Thoracic aorta (tissue), 2 donors: ENCODE data around the gene CELF4. TPM values are rescaled to one million over a fixed set of nuclear protein-coding genes. Genes with fewer than 3 reads are reported as not detected.

ENCODE experiments used
- ATAC-seq: fragments of 150-250 bp; one replicate; pipeline ENCODE4 v1.8.0; 2017; ENCODE audit warnings: low read depth; ENCODE audit not compliant: insufficient number of reproducible peaks, low FRiP score
- DNase-seq: peaks from one replicate; pipeline ENCODE4 v3.0.0-alpha.2; 2020; ENCODE audit warnings: low spot score
- H3K27ac ChIP-seq, 2 donors: fragments of 200-600 bp; sonication (generic); 1 replicate in 1 of 2; 2 replicates in 1 of 2; pipeline ENCODE4 v1.5.1; 2016; ENCODE audit warnings: mild to moderate bottlenecking in 2 of 2, moderate library complexity in 2 of 2
- H3K27me3 ChIP-seq: fragments of 200-600 bp; sonication (generic); replicated peaks from 2 replicates; pipeline ENCODE4 v1.6.0; 2016; ENCODE audit warnings: mild to moderate bottlenecking; ENCODE audit not compliant: insufficient read depth
- H3K36me3 ChIP-seq: fragments of 200-600 bp; sonication (generic); one replicate; pipeline ENCODE4 v1.5.1; 2016
- H3K4me1 ChIP-seq, 2 donors: fragments of 200-600 bp; sonication (generic); 1 replicate in 1 of 2; 2 replicates in 1 of 2; pipeline versions ENCODE4 v1.5.1 to v1.6.0; 2016; ENCODE audit warnings: low read depth in 2 of 2, mild to moderate bottlenecking in 1 of 2; ENCODE audit not compliant: control insufficient read depth in 1 of 2
- H3K4me3 ChIP-seq: fragments of 200-600 bp; sonication (generic); 2 replicates; pipeline ENCODE4 v1.5.1; 2016; ENCODE audit warnings: mild to moderate bottlenecking
- H3K9me3 ChIP-seq: fragments of 200-600 bp; sonication (generic); 2 replicates; pipeline ENCODE4 v1.5.1; 2016
- total RNA-seq, 2 donors: library from RNA; depleted of rRNA; stranded (reverse); fragments of >200 nt; gene quantifications; one replicate each; pipeline versions ENCODE4 v1.1.0 to v1.2.3, GENCODE V29; 2016
- TF ChIP-seq, protein P1 (sequence below): fragments of 200-600 bp; sonication (generic); IDR thresholded peaks from one replicate; pipeline ENCODE4 v1.5.1; 2019; ENCODE audit warnings: antibody characterized with exemption

The CELF4 gene
- total RNA-seq, 2 donors from 2014 or later, result not detected

DNA sequence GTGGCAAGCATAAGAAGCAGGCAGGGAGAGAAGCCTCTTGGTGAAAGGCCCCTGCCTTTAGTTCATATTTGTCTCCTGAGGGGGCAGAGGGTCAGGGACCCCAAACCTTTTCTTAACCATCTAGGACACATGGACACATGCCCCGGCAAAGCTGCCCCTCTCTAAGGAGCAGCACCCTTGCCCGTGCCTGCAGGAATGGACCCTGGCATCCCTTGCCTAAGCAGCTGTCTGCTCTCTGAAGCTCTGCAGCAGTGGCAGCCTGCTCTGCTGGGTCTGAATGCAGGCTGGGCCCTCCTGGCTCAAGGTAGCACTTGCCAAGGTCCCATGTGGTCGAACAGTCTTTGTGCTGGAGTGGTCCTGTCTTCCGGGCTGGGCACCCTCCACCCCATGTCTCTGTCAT is 174.4 kb downstream of the CELF4 start:
- DNase-seq (no peak), ATAC-seq (no peak)
- TF ChIP-seq, protein P1, sequence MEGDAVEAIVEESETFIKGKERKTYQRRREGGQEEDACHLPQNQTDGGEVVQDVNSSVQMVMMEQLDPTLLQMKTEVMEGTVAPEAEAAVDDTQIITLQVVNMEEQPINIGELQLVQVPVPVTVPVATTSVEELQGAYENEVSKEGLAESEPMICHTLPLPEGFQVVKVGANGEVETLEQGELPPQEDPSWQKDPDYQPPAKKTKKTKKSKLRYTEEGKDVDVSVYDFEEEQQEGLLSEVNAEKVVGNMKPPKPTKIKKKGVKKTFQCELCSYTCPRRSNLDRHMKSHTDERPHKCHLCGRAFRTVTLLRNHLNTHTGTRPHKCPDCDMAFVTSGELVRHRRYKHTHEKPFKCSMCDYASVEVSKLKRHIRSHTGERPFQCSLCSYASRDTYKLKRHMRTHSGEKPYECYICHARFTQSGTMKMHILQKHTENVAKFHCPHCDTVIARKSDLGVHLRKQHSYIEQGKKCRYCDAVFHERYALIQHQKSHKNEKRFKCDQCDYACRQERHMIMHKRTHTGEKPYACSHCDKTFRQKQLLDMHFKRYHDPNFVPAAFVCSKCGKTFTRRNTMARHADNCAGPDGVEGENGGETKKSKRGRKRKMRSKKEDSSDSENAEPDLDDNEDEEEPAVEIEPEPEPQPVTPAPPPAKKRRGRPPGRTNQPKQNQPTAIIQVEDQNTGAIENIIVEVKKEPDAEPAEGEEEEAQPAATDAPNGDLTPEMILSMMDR, result no peak
- no peaks in the 10 kb centered on the region for H3K27me3 ChIP-seq
- no peak overlapping the region for H3K27ac ChIP-seq
- peaks cover 0 to 5% of the 10 kb centered on the region in 2 donors for H3K4me1 ChIP-seq
- no peak overlapping the region for H3K4me3 ChIP-seq
- H3K36me3 ChIP-seq, result no peaks in the 10 kb centered on the region
- H3K9me3 ChIP-seq, result peaks cover 6% of the 10 kb centered on the region

DNA sequence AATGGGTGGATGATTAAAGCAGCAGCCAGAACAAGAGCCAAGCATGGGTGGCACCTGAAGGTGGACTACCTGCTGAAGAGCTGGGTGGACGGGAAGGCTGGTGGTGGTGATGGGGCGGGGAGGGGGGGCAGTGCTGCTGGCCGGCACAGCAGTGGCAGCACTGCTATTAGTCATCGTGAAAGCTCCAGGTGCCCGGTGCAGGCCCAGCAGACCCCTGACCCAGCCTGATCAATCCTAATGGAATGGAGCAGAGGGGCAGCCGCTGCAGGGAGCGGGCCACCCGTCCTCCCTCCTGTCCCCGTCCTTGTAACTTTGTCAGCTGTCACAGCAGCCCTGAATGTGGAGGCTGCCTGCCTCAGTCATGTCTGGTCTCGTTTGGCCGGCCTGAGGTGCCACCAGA is 174.9 kb downstream of the CELF4 start:
- H3K9me3 ChIP-seq, result peaks cover 6% of the 10 kb centered on the region
- ATAC-seq (no peak), DNase-seq (no peak)
- H3K4me1 ChIP-seq, result peaks cover 0 to 5% of the 10 kb centered on the region in 2 donors
- H3K27ac ChIP-seq, result no peak overlapping the region
- H3K4me3 ChIP-seq, result no peak overlapping the region
- H3K27me3 ChIP-seq, result no peaks in the 10 kb centered on the region
- H3K36me3 ChIP-seq, result no peaks in the 10 kb centered on the region
- TF ChIP-seq, protein P1, result no peak

DNA sequence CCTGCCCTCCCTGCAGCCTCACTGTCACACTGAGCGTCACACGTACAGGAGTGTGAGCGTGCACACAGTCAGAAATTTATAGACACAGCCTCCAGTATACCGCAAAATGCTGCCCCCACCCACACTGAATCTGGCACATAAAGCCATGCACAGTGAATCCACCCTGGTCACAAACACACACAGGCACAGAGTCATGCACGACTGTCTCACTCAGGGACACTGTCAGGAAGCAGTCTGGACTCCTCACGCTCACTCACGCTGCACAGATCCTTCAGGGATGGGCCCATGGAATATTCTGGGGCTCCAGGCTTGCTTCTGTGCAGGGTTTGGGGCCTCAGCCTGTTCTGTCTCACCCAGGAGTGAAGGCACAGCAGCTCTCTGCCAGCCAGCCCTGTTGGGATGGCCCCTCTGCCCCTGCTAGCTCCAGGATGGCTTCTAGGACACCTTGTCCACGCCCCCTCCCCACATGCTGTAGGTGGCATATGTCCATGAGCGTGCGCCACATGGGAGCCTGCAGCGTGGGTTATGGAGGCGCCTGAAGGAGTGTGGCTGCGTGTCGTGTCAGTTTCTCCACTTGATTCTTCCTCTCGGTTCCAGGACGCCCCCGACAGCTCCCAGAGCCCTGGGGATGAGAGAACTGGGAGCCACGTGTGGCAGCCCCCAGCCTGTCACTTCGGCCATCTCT is 175.8 kb downstream of the CELF4 start:
- TF ChIP-seq, protein P1, result no peak
- Histone ChIP-seq H3K27ac (no peak overlapping the region), H3K36me3 (no peaks in the 10 kb centered on the region), H3K9me3 (peaks cover 6% of the 10 kb centered on the region), H3K4me3 (no peak overlapping the region), H3K27me3 (no peaks in the 10 kb centered on the region), H3K4me1 (peaks cover 0 to 5% of the 10 kb centered on the region in 2 donors)
- DNase-seq, result no peak
- no peak for ATAC-seq

DNA sequence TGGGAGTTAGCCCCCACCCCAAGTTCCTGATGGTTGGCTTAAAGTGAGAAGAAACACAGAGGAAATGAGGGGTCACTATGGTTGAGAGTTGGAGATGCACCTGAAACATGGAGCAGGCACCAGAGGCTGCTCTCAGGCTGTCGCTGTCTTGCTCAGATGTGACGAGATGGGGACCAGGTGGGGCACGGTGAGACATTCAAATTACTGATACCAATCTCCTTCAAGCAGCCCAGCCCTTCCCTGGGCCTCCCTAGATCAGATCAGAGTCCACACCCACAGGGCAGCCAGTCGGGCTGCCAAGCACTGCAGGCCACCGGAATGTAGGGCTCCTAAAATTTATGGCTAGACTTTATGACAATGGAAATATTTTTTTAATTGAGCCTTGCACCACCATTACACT is 176.6 kb downstream of the CELF4 start:
- no peak for DNase-seq
- TF ChIP-seq, protein P1, result no peak
- Histone ChIP-seq H3K27me3 (no peaks in the 10 kb centered on the region), H3K4me3 (no peak overlapping the region), H3K27ac (no peak overlapping the region), H3K9me3 (peaks cover 6% of the 10 kb centered on the region), H3K36me3 (no peaks in the 10 kb centered on the region), H3K4me1 (no peaks in the 10 kb centered on the region)
- no peak for ATAC-seq

DNA sequence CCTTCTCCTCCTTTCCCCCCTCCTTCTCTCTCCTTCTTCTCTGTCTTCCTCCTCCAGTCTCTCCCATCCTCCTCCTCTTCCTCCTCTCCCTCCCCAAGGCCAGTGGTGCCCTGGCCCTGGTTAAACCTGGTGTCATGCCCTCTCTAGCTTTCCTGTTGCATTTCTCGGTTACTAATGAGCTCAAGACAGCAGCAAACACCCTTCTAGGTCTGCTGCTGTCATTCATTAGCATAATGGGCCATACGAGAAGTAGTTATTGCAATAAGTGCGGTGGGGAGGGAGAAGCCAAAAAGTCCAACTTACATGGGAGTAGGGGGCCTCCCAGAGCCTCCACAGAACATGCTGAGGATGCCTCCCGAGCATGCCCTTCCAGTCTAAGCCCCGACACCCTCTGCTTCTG is 177.2 kb downstream of the CELF4 start:
- DNase-seq (no peak), ATAC-seq (no peak)
- TF ChIP-seq, protein P1, result no peak
- Histone ChIP-seq H3K4me3 (no peak overlapping the region), H3K9me3 (peaks cover 6% of the 10 kb centered on the region), H3K36me3 (no peaks in the 10 kb centered on the region), H3K4me1 (no peaks in the 10 kb centered on the region), H3K27me3 (no peaks in the 10 kb centered on the region), H3K27ac (no peak overlapping the region)
